H7 (cell line): ENCODE results near the gene SCART1. TPM values are rescaled to one million over a fixed set of nuclear protein-coding genes. Genes with fewer than 3 reads are reported as not detected.
A peak's percentile ranks its signal among the peaks of the same experiment; 100 is the strongest.
"Not testable (repeated sequence)": the region's sequence is repeated elsewhere in the genome, so short reads cannot be mapped to it uniquely, and the experiment has no call there.

Experiments
- DNase-seq: peaks from one replicate; pipeline ENCODE4 v3.0.0; 2012
- H3K27me3 ChIP-seq: 2 replicates; pipeline ENCODE4 v1.6.0; 2011; ENCODE audit warnings: mild to moderate bottlenecking, low read length; ENCODE audit not compliant: control insufficient read depth, insufficient read depth
- H3K36me3 ChIP-seq: replicated peaks from 2 replicates; pipeline ENCODE4 v1.5.1; 2011; ENCODE audit warnings: low read length; ENCODE audit not compliant: control insufficient read depth, insufficient read depth
- H3K4me3 ChIP-seq: 2 replicates; pipeline ENCODE4 v1.5.1; 2011; ENCODE audit warnings: low read depth, mild to moderate bottlenecking, control low read depth, low read length, moderate library complexity; ENCODE audit not compliant: insufficient read depth
- total RNA-seq: library from RNA; depleted of rRNA; stranded (reverse); fragments of >200 nt; shearing (Covaris generic); gene quantifications from 2 replicates; pipeline ENCODE4 v1.2.3, GENCODE V29; 2014; rRNA removed

The SCART1 gene
- total RNA-seq: 0.03 and 0.44 TPM in 2 replicates

DNA sequence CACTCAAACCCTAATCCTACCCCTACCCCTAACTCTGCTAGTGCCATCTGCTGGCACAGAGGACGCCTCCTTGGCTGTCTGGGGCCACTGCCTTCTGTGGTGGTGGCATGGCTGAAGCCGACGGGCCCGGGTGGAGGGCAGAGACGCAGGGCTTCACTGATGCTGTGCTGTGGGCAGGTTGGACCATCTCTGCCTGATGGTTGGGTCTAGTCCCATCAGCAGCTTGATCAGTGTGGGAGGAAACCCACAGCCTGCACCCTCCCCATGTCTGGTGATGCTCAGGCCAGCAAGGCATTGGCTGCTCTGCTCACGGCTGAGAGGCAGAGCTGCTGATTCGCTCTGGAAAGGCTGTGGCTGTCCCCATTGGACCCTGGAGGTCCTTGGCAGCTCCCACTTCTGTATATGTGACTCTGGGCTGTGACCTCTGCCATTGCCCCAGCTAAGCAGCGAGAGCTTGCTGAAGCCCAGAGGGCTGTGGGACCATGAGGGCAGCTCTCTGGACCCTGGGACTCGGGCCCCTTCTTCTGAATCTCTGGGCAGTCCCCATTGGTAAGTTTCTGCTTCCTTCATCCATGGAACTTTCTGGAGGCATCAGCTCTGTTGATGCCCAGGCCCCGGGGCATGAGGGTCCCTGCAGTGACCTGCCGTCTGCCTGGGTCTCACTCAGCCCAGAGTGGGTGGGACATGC lies at the start of gene SCART1:
TSS of gene SCART1 (plus strand) at position 430 of the 688 bp plus-strand sequence. CDS start at position 483, 53 bp downstream.
- H3K4me3 ChIP-seq: no peak within 1 kb of the TSS
- H3K36me3 ChIP-seq: no peaks in the 10 kb centered on the region
- no peak for DNase-seq

DNA sequence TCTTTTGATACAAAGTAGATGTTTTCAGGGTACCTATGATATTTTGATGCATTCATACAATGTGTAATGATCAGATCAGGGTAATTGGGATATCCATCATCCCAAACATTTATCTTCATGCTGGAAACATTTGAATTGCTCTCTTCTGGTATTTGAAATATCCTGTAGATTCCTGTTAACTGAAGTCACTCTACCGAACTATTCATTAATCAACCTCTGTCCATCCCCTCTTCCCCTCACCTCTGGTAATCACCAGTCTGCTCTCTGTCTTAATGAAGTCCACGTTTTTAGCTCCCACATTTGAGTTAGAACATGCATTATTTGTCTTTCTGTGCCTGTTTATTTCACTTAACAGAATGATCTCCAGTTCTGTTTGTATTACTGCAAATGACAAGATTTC lies 48.5 kb upstream of the SCART1 start:
- no peaks in the 10 kb centered on the region for H3K27me3 ChIP-seq
- H3K4me3 ChIP-seq: no peak overlapping the region
- peaks cover 16% of the 10 kb centered on the region for H3K36me3 ChIP-seq
- DNase-seq: no peak

More for the DNA sequence above, at the start of gene SCART1:
- H3K27me3 ChIP-seq: no peaks in the 10 kb centered on the region

DNA sequence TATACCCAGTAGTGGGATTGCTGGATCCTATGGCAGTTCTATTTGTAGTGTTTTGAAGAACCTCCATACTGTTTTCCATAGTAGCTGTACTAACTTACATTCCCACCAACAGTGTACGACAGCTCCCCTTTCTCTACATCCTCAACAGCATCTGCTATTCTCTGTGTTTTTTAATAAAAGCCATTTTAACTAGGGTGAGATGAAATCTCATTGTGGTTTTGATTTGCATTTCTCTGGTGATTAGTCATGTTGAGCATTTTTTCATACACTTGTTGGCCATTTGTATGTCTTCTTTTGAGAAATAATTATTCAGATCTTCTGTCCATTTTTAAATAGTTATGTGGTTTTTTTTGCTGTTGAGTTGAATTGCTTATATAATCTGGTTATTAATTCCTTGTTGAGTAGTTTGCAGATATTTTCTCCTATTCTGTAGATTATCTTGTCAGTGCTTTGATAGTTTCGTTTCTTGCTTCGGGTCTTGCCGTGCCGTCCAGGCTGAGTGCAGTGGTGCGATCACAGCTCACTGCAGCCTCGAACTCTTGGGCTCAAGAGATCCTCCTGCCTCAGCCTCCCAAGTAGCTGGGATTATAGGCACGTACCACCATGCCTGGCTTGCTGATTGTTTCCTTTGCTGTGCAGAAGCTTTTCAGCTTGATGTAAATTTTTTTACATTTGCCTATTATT lies 47.8 kb upstream of the SCART1 start:
- Histone ChIP-seq H3K36me3 (peaks cover 14% of the 10 kb centered on the region), H3K27me3 (no peaks in the 10 kb centered on the region)
- no peak for DNase-seq

GRCh38 chr10:133411523-133412380 lies 42.0 kb upstream of the SCART1 start:
- Histone ChIP-seq H3K4me3 (no peak overlapping the region), H3K27me3 (no peaks in the 10 kb centered on the region), H3K36me3 (peaks cover 3% of the 10 kb centered on the region)
- DNase-seq: no peak

More for the DNA sequence above, 47.8 kb upstream of the SCART1 start:
- no peak overlapping the region for H3K4me3 ChIP-seq

DNA sequence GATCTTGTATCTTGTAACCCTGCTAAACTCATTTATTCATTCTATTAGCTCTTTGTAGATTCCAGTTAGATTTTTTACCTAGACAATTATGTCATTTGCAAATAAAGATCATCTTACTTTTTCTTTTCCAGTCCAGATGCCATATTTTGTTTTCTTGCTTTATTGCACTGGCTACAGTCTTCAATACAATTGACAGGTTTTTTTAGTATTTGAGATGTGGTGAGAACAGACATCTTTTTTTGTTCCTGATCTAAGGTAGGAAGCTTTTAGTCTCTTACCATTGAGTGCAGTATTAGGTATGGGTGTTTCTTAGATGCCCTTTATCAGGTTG lies 41.4 kb upstream of the SCART1 start:
- DNase-seq: no peak
- peaks cover 3% of the 10 kb centered on the region for H3K36me3 ChIP-seq
- no peaks in the 10 kb centered on the region for H3K27me3 ChIP-seq
- no peak overlapping the region for H3K4me3 ChIP-seq

GRCh38 chr10:133414401-133414800 lies 39.3 kb upstream of the SCART1 start:
- H3K36me3 ChIP-seq, H3K4me3 ChIP-seq, DNase-seq: not testable (repeated sequence)

DNA sequence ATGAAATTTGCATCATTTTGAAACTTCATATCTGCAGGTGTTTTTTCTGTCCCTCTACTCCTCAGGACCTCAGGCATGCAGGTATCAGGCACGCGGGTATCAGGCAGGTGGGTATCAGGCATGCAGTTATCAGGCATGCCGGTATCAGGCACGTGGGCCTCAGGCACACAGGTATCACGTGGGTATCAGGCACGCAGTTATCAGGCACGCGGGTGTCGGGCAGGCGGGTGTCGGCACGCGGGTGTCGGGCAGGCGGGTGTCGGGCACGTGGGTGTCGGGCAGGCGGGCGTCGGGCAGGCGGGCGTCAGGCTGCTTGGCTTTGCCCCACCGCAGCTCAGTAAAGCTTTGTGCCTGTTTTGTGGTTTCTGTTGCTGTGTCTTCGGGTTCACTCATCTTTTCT lies 38.0 kb upstream of the SCART1 start:
- Histone ChIP-seq H3K4me3 (no peak overlapping the region), H3K36me3 (no peaks in the 10 kb centered on the region; the same call in none of the 2 replicates), H3K27me3 (no peaks in the 10 kb centered on the region)
- DNase-seq: peak; percentile 22

More at GRCh38 chr10:133414401-133414800, 39.3 kb upstream of the SCART1 start:
- H3K27me3 ChIP-seq: not testable (repeated sequence)

DNA sequence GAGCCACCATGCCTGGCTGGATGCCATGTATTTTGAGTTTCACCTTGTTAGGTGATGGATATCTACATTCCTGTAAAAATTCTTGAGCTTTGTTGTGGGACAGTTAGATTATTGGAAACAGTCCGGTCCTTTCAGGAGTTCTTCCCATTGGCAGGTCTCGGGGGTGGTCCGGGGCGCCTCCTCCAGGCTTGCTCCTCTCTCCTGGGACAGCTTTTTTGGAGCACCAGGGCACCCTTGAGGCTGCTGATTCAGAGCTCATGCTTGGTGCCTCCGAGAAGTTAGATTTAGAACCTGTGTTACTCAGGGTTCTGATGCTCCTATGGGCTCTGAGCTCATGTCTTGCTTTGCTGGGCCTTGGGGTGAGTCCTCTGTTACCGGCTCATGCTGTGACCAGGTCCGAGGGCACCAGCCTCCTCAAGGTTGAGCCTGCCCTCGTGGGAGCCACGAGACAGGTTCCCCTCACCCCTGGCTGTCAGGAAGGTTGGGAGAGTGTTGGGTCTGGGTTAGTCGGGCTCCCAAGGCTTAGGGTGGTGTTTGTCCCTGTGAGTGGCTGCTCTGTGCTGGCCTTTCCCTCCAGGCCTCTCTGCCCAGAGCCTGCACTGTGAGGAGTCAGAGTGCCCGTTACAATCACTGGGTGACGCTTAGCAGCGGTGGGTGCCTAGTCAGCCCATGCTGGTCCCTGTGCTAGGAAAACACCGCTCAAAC lies 35.3 kb upstream of the SCART1 start:
- Histone ChIP-seq H3K36me3 (no peaks in the 10 kb centered on the region; the same call in none of the 2 replicates), H3K4me3 (no peak overlapping the region), H3K27me3 (peaks cover 8% of the 10 kb centered on the region)
- DNase-seq: peak; percentile 13

DNA sequence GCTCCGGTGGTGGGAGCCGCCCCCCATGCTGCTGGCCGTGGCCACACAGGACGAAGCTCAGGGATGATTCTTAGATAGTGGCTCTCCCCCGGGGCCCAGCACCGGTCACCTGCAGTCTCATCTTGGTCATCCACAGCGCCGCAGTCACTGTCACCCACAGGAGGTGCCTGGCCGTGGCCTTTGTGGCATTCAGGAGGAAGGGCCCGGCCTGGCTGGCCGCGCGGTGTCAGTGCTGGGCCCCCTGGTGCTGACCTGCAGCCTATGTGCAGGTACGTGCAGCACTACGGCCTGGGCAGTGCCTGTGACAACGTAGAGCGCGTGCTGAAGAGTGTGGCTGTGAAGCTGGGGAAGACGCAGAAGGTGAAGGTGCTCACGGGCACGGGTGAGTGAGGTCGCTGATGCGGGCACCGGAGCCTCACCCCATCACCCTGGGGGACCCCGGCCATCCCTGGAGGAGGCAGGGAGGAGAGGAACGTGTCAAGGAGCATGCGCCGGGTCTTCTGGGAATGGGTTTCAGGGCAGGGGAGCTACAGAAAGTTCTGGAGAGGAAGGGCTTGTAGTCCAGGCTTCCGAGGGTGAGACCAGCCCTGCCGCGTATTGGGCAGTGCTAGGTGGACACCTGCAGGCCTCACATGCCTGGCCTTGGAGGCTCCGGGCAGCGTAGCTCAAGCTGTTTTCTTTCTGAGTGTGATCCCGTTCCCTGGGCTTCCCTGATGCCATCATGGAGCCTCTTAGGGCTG lies 34.4 kb upstream of the SCART1 start:
- DNase-seq: peak; percentile 50
- Histone ChIP-seq H3K4me3 (no peak overlapping the region), H3K27me3 (peaks cover 13% of the 10 kb centered on the region), H3K36me3 (no peaks in the 10 kb centered on the region; the same call in none of the 2 replicates)

DNA sequence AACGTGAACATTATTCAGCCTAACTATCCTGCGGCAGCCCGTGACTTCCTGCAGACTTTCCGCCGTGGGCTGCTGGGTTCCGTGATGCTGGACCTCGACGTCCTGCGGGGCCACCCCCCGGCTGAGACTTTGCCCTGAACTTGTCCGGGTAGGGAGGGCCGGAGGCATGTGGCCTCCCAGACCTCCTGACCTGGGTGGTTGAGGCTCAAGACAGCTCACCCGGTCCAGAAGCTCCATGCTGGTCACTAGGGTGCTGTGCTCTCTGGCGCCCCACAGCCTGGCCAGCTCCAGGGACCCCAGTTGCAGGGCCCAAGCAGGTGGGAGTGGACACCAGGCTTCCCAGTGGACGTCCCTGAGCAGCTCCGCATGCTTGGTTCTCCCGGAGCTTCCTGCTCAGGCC lies 33.7 kb upstream of the SCART1 start:
- peak; percentile 48 for DNase-seq
- H3K4me3 ChIP-seq: no peak overlapping the region
- H3K27me3 ChIP-seq: peaks cover 13% of the 10 kb centered on the region
- H3K36me3 ChIP-seq: no peaks in the 10 kb centered on the region; the same call in none of the 2 replicates

DNA sequence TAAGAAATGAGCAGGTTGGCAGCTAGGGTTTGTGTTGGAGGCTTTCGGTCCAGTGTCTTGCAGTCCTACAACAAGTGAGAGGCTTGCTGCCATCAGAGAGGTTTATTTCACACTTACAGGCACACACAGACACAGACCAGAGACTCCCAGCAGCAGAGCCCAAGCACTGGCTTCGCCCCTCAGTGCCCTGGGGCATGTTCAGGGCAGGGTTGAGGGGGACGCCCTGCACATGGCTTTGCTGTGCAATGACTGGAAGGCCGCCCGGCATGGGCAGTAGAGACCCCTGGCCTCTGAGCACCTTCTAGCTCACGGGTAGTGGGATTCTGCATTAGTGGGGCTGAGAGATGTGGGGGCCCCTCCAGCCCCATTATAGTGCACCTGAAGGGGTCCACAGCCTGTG lies 33.2 kb upstream of the SCART1 start:
- Histone ChIP-seq H3K36me3 (no peaks in the 10 kb centered on the region; the same call in none of the 2 replicates), H3K4me3 (no peak overlapping the region), H3K27me3 (peaks cover 13% of the 10 kb centered on the region)
- peak; percentile 37 for DNase-seq

DNA sequence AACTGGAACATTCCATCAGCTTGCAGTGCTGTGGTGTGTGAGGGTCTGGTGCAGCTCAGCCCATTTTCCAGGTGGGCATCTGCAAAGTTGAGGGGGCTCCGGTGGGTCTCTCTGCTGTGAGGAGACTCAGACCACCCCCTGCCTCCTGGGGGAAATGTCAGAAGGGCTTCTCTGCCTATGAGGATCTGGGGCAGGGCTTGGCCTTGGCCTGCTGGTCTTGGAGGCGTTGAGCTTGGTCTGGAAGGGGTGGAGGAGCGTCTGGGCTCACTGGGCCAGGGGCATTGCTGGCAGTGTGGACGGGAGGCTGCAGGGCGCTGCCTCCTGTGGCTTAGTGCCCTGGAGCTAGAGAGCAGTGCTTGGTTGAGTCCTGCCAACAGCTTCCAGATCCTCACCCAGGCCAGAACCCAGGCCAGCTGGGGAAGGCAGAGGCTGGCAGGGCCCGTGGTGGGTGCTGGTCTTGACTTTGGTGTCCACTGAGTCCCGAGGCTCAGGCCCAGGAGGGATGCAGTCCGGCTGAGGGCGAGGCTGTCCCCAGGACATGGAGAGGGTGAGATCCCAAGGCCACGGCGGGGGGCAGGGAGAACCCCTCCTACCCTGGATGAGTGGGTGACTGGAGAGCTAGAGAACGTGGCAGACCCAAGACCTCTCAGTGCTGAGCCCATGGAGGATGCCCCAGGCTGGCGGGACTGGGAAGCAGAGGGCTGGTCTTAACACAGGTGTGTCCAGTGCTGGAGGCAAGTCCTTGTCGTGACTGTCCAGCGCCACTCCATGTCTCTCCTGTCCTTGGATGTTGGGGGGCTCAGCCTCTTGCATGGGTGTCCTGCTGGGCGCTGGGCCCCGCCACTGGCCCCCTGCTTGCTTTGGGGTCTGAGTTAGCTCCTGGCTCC lies 32.2 kb upstream of the SCART1 start:
- Histone ChIP-seq H3K27me3 (peaks cover 13% of the 10 kb centered on the region), H3K36me3 (no peaks in the 10 kb centered on the region; the same call in 1 of the 2 replicates), H3K4me3 (no peak overlapping the region)
- no peak for DNase-seq
